Fibroblast of pulmonary artery (primary cell): ENCODE results near the gene TAF11.
"Not testable (repeated sequence)": the region's sequence is repeated elsewhere in the genome, so short reads cannot be mapped to it uniquely, and the experiment has no call there.

ENCODE experiments used
- DNase-seq: peaks from one replicate; pipeline ENCODE4 v3.0.0-alpha.2; 2010; ENCODE audit warnings: low read depth
- H3K4me3 ChIP-seq: replicated peaks from 2 replicates; pipeline ENCODE4 v1.5.1; 2011; ENCODE audit warnings: low read depth, mild to moderate bottlenecking, control low read depth, low read length, moderate library complexity
- CTCF ChIP-seq: IDR thresholded peaks from 2 replicates; pipeline ENCODE4 v1.5.1; 2011; ENCODE audit warnings: mild to moderate bottlenecking, control low read depth, low read length, inconsistent platforms; ENCODE audit errors: missing control alignments

The TAF11 gene

GRCh38 chr6:34852406-34853085, 35.3 kb downstream of the TAF11 start:
- TF ChIP-seq CTCF = no peak
- DNase-seq = no peak
- no peak overlapping the region for H3K4me3 ChIP-seq

GRCh38 chr6:34851361-34851760, 36.5 kb downstream of the TAF11 start:
- DNase-seq = no peak
- H3K4me3 ChIP-seq = no peak overlapping the region
- TF ChIP-seq CTCF = no peak

DNA sequence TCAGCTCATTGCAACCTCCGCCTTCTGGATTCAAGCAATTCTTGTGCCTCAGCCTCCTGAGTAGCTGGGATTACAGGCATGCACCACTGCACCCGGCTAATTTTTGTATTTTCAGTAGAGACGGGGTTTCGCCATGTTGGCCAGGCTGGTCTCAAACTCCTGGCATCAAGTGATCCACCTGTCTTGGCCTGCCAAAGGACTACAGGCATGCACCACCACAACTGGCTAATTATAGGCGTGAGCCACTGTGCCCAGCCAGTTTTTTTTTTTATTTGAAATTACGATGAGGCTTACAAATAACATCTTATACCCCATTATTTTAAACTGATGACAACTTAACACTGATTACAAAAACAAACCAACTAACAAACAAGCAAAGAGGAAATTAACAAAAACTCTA, 38.8 kb downstream of the TAF11 start:
- not testable (repeated sequence) for H3K4me3 ChIP-seq

GRCh38 chr6:34839666-34840352, 48.0 kb downstream of the TAF11 start:
- H3K4me3 ChIP-seq = no peak overlapping the region
- DNase-seq = no peak
- no peak for TF ChIP-seq CTCF

More for the DNA sequence above, 38.8 kb downstream of the TAF11 start:
- DNase-seq = not testable (repeated sequence)

DNA sequence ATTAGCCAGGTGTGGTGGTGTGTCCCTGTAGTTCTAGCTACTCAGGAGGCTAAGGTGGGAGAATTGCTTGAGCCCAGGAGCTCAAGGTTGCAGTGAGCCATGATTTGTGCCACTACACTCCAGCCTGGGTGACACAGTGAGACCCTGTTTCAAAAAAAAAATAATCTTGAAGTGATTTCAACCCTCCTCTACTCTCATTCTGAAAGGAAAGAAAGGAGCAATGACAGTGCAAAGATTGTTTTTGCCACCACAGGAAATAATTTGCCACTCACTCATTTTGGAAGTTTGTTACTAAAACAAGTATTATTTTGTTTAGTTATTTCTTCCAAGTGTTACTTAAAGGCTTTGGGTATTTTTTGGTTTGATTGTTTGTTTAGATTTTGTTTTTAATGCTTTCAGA, 50.3 kb downstream of the TAF11 start:
- TF ChIP-seq CTCF = no peak
- H3K4me3 ChIP-seq = no peak overlapping the region
- no peak for DNase-seq

DNA sequence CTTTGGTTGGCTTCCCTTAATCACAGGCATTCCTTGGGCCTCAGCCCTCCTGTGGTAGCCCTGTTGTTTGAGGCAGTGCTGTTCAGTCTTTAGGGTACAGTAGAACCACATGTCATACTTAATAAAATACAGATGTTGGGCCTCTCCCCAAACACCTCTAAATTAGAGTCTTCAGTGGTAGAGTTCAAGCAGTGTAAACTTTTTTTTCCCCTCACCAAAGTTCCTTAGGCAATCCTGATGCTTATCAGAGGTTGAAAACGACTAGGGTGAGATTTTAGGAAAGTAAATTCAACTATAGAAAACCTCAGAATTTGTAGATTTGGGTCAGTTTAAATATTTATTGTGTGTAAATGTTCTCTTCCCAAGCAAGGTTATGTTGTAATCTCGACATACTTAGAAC, 51.4 kb downstream of the TAF11 start:
- DNase-seq = no peak
- no peak overlapping the region for H3K4me3 ChIP-seq
- no peak for TF ChIP-seq CTCF

GRCh38 chr6:34836008-34836407, 51.8 kb downstream of the TAF11 start:
- DNase-seq = no peak
- TF ChIP-seq CTCF = no peak
- H3K4me3 ChIP-seq = no peak overlapping the region
